HUES6 (cell line): Measurements from ENCODE around the gene CCDC182.

Experiments used
- H3K27ac ChIP-seq: 2 replicates; pipeline ENCODE4 v1.7.0; 2013; ENCODE audit warnings: low read depth, mild to moderate bottlenecking, low read length, inconsistent platforms
- H3K27me3 ChIP-seq: 2 replicates; pipeline ENCODE4 v1.6.1; 2013; ENCODE audit warnings: low read length; ENCODE audit not compliant: control insufficient read depth, insufficient read depth
- H3K36me3 ChIP-seq: 2 replicates; pipeline ENCODE4 v1.6.1; 2013; ENCODE audit warnings: low read length; ENCODE audit not compliant: control insufficient read depth, insufficient read depth
- H3K4me1 ChIP-seq: 2 replicates; pipeline ENCODE4 v1.6.1; 2013; ENCODE audit warnings: low read length; ENCODE audit not compliant: control insufficient read depth, insufficient read depth
- H3K4me3 ChIP-seq: 2 replicates; pipeline ENCODE4 v1.5.1; 2013; ENCODE audit warnings: low read depth, low read length
- H3K9ac ChIP-seq: one replicate; pipeline ENCODE4 v1.6.1; 2013; ENCODE audit warnings: mild to moderate bottlenecking, low read length
- H3K9me3 ChIP-seq: 2 replicates; pipeline ENCODE4 v1.6.1; 2013; ENCODE audit warnings: low read depth, low read length; ENCODE audit not compliant: control insufficient read depth, insufficient read depth

CCDC182 gene

GRCh38 chr17:57697891-57698711 is 47.0 kb downstream of the CCDC182 start:
- H3K9me3 ChIP-seq = peaks cover 18% of the 10 kb centered on the region
- no peak overlapping the region for H3K4me3 ChIP-seq
- no peak overlapping the region for H3K27ac ChIP-seq
- H3K9ac ChIP-seq = peak overlapping the region; percentile 1
- no peaks in the 10 kb centered on the region for H3K36me3 ChIP-seq
- peaks cover 9% of the 10 kb centered on the region; the same call in 1 of the 2 replicates for H3K4me1 ChIP-seq
- no peaks in the 10 kb centered on the region for H3K27me3 ChIP-seq

DNA sequence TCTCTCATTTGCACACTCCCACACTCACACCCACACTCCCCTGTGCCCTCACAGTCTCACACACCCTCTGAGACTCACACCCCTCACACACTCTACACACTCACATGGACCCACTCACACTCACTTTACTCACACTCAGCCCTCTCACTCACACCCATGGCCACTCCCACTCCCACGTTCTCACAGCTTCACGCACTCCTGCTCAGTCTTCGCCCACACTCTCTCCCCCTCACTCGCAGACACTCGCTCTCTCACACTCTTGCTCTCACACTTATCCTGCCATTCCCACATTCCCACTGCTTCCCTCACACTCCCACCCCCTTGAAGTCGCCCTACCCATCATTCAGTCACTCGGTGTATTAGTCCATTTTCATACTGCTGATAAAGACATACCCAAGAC is 47.9 kb downstream of the CCDC182 start:
- no peak overlapping the region for H3K27ac ChIP-seq
- H3K9me3 ChIP-seq = peaks cover 18% of the 10 kb centered on the region
- no peaks in the 10 kb centered on the region for H3K36me3 ChIP-seq
- H3K4me1 ChIP-seq = peaks cover 9% of the 10 kb centered on the region; the same call in 1 of the 2 replicates
- no peaks in the 10 kb centered on the region for H3K27me3 ChIP-seq
- no peak overlapping the region for H3K9ac ChIP-seq
- no peak overlapping the region for H3K4me3 ChIP-seq

DNA sequence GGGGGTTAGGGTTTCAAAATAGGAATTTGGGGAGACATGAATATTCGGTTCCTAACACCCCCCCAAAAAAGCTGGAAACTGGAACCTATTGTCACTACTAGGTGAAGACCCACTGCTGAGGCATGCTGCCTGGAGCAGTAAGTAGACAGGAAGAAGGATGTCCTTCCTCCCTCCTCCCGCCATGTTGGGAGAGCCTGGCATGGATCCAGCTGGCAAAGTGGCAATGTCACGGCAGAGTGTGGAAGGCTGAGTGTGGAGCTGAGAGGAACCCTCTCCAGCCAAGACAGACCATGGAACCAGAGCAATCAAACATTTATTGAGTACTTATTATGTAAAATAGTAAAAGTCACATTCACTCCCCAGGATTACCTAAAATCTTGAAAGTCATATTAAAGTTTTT is 49.0 kb downstream of the CCDC182 start:
- H3K27ac ChIP-seq = no peak overlapping the region
- H3K4me1 ChIP-seq = peaks cover 9% of the 10 kb centered on the region; the same call in 1 of the 2 replicates
- H3K36me3 ChIP-seq = no peaks in the 10 kb centered on the region
- H3K27me3 ChIP-seq = no peaks in the 10 kb centered on the region
- H3K4me3 ChIP-seq = no peak overlapping the region
- no peak overlapping the region for H3K9ac ChIP-seq
- peaks cover 18% of the 10 kb centered on the region for H3K9me3 ChIP-seq
